A549 treated with ZK216348 at 1 μM for 4 hours (cell line): ENCODE results near the gene MSANTD3. TPM values are rescaled to one million over a fixed set of nuclear protein-coding genes. Genes with fewer than 3 reads are reported as not detected.

ENCODE experiments used
- total RNA-seq: library from RNA; stranded (reverse); fragments of 200-300 nt; extraction: Qiagen RNA extraction; gene quantifications from 5 replicates; pipeline ENCODE4 v1.2.3, GENCODE V29; 2022; ENCODE audit warnings: low read depth

MSANTD3 gene, protein sequence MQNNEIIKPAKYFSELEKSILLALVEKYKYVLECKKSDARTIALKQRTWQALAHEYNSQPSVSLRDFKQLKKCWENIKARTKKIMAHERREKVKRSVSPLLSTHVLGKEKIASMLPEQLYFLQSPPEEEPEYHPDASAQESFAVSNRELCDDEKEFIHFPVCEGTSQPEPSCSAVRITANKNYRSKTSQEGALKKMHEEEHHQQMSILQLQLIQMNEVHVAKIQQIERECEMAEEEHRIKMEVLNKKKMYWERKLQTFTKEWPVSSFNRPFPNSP
- 66.4 to 85.8 TPM (median 71.2 TPM) in 5 replicates for total RNA-seq

GRCh38 chr9:100426530-100427365 is at the start of gene MSANTD3:
MSANTD3 (plus strand) TSS chr9:100427143; CDS start chr9:100441939, 14,796 bp downstream.

GRCh38 chr9:100472788-100473275 is 45.9 kb downstream of the MSANTD3 start, which contains the start of gene TMEFF1:
TMEFF1 (plus strand) TSS chr9:100473149; CDS start chr9:100473545, 396 bp downstream.

Other genes with a start within 250 kb of the MSANTD3 start
- gene TEX10, start 74.2 kb upstream of the MSANTD3 start, total RNA-seq, result 25.2 to 31.0 TPM (median 26.5 TPM) in 5 replicates
- gene TMEFF1, start 46.0 kb downstream of the MSANTD3 start, total RNA-seq, result 0.37 to 1.2 TPM (median 1.1 TPM) in 5 replicates
- 0.38 to 0.86 TPM (median 0.56 TPM) in 5 replicates for gene CAVIN4, start 150.9 kb downstream of the MSANTD3 start, total RNA-seq